ENCODE results near the gene CALD1.

The CALD1 gene

GRCh38 chr7:134916171-134916883 lies 136.9 kb downstream of the CALD1 start:
- TF ChIP-seq CTCF (conservative IDR thresholded peaks at IDR 0.05; ENCODE audit: low read length) = no peak
- peak; percentile 75 for DNase-seq (ENCODE audit: low read depth)
- H3K4me3 ChIP-seq (ENCODE audit: low read length) = no peak overlapping the region

GRCh38 chr7:134919240-134919641 lies 139.8 kb downstream of the CALD1 start:
- TF ChIP-seq CTCF (conservative IDR thresholded peaks at IDR 0.05; ENCODE audit: low read length) = no peak
- H3K4me3 ChIP-seq (ENCODE audit: low read length) = no peak overlapping the region
- peak; percentile 37 for DNase-seq (ENCODE audit: low read depth)

- peak; percentile 96 for DNase-seq (ENCODE audit: low read depth)
- TF ChIP-seq CTCF (conservative IDR thresholded peaks at IDR 0.05; ENCODE audit: low read length) = no peak
Observed at GRCh38 chr7:134920026-134920753, 140.8 kb downstream of the CALD1 start.

GRCh38 chr7:134922720-134923704 lies 143.6 kb downstream of the CALD1 start:
- DNase-seq (ENCODE audit: low read depth) = peak; percentile 41
- TF ChIP-seq CTCF (conservative IDR thresholded peaks at IDR 0.05; ENCODE audit: low read length) = no peak
- H3K4me3 ChIP-seq (ENCODE audit: low read length) = no peak overlapping the region

More at GRCh38 chr7:134920026-134920753, 140.8 kb downstream of the CALD1 start:
- no peak overlapping the region for H3K4me3 ChIP-seq (ENCODE audit: low read length)

- TF ChIP-seq CTCF (conservative IDR thresholded peaks at IDR 0.05; ENCODE audit: low read length) = no peak
- DNase-seq (ENCODE audit: low read depth) = no peak
- H3K4me3 ChIP-seq (ENCODE audit: low read length) = no peak overlapping the region
Observed at GRCh38 chr7:134925766-134926165, 146.3 kb downstream of the CALD1 start.

- TF ChIP-seq CTCF (conservative IDR thresholded peaks at IDR 0.05; ENCODE audit: low read length) = no peak
- DNase-seq (ENCODE audit: low read depth) = no peak
- H3K4me3 ChIP-seq (ENCODE audit: low read length) = no peak overlapping the region
Observed at GRCh38 chr7:134926396-134926795, 147.0 kb downstream of the CALD1 start.
